G401 (cell line): ENCODE results near the gene SLC14A1. TPM values are rescaled to one million over a fixed set of nuclear protein-coding genes. Genes with fewer than 3 reads are reported as not detected.
A peak's percentile ranks its signal among the peaks of the same experiment; 100 is the strongest.
"Not testable (repeated sequence)": the region's sequence is repeated elsewhere in the genome, so short reads cannot be mapped to it uniquely, and the experiment has no call there.

Source experiments
- DNase-seq: peaks from one replicate; pipeline ENCODE4 v3.0.0-alpha.2; 2015; ENCODE audit warnings: low spot score
- in situ Hi-C: cut with HindIII; loops from 2 replicates; pipeline ENCODE4 v1.10.0; 2016; ENCODE audit warnings: low sequenced_read_pairs, mixed read lengths
- total RNA-seq: library from RNA; depleted of rRNA; stranded (reverse); fragments of >200 nt; shearing (Covaris generic); gene quantifications from 2 replicates; pipeline ENCODE4 v1.2.3, GENCODE V29; 2014

Gene SLC14A1
- total RNA-seq, 1 experiment from 2014 or later, result not detected

DNA sequence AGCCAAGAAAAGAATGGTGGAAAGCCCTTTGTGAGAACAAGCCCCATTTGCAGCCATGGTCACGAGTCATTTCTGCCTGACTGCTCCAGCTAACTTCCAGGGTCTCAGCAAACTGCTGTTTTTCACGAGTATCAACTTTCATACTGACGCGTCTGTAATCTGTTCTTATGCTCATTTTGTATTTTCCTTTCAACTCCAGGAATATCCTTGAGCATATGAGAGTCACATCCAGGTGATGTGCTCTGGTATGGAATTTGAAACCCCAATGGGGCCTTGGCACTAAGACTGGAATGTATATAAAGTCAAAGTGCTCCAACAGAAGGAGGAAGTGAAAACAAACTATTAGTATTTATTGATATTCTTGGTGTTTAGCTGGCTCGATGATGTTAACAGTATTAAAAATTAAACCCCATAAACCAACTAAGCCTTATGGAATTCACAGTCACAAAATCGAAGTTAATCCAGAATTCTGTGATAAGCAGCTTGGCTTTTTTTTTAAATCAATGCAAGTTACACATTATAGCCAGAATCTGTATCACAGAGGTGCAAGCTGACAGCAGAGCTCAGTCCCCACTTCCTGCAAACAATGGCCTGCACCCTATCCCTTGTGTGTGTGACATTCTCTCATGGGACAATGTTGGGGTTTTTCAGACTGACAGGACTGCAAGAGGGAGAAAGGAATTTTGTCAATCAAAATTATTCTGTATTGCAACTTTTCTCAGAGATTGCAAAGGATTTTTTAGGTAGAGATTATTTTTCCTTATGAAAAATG is 26.1 kb downstream of the SLC14A1 start:
- no peak for DNase-seq
- in situ Hi-C loops, result no loop called here

DNA sequence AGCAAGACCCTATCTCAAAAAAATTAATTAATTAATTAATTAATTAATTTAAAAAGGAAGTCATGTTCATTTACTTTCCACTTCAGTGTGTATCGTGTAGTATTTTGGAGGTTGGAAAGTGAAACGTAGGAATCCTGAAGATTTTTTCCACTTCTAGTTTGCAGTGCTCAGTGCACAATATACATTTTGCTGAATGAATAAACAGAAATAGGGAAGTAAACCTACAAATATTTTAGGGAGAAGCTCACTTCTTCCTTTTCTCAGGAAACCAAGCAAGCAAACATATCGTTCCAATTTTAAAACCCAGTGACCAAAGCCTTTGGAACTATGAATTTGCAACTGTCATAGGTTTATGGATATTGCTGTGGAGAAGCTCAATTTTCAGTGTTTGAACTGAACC is 27.8 kb downstream of the SLC14A1 start:
- DNase-seq, result no peak
- in situ Hi-C loops, result no loop called here

DNA sequence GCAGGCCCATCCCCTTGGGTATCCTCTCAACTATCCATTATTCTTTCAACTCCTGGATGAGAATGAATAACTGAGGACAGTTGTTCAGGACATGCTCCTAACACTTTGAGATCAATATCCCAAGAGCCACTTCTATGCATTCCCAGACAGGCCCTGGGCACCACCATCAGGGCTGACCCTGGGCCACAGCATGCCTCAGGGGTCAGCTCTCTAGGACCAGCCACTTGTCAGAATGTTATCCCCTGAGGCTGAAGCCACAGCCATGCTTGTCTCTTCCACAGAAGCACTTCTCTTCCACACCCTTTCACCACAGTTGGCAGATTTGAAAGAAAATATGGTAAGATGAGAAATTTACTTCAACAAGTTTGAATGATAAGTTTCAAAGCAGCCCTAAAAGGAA is 28.7 kb downstream of the SLC14A1 start:
- no peak for DNase-seq
- in situ Hi-C loops, result no loop called here

DNA sequence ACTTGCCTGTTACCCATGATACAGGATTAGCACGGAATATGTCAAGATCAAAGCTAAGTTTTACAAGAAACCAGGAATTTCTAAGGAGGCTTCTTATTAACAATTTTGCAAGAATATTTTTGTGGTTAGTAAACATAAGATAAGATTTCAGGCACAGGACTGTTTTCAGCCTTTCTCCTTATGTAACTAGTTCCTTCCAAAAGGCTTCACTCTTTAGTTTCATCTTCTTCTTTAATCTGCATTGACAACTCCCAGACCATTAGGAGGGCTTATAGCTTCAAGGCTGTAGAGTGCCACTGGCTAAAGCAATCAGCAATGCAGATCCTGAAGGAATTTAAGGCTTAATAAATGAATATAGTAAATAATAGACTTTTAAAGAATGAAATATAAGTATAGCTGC is 29.3 kb downstream of the SLC14A1 start:
- in situ Hi-C loops, result no loop called here

DNA sequence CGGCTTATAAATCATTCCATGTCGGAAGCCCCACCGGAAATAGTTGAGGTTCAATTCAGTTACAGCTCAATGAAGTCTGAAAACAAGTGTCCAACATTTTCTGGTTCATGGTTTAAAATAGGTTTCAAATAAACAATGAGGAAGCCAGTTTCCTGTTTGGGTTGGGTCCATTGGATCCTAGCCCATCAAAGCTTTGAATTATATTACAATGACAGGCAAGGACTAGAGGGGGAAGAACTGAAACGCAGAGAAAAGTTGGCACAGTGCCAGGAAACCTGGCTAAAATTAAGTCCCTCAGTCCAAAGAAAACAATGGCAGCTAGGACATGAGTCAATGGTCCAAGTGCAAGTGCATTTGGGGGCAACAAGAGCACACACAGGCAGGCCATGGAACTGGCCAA is 32.0 kb downstream of the SLC14A1 start:
- in situ Hi-C loops, result no loop called here
- peak; percentile 8 for DNase-seq

More for the DNA sequence above, 29.3 kb downstream of the SLC14A1 start:
- DNase-seq, result no peak

DNA sequence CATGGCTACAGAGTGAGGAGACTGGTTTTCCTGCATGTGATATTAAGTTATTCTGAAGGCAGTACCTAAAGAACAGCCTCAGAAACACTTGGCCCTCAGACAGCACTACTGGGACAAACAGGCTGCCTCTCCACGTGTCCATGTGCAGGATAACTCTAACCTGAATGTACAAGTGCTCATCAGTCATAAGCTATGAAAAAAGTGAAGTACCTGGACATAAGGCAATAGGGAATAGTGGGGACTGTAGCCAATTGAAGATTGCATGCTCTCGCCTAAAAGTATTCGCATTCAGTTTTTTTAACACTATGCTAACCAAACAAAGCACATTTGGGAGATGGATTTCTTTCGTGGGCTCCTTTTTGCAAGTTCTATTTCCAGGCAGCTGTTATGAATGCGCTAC is 33.0 kb downstream of the SLC14A1 start:
- DNase-seq, result no peak
- in situ Hi-C loops, result no loop called here

DNA sequence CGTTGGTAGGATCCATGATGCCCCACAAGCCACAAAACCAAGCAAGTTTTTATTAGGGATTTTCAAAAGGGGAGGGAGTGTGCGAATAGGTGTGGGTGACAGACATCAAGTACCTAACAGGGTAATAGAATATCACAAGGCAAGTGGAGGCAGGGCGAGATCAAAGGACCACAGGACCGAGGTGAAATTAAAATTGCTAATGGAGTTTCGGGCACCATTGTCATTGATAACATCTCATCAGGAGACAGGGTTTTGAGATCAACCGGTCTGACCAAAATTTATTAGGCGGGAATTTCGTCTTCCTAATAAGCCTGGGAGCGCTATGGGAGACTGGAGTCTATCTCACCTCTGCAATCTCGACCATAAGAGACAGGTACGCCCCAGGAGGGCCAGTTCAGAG is 33.7 kb downstream of the SLC14A1 start:
- in situ Hi-C loops, DNase-seq: not testable (repeated sequence)

DNA sequence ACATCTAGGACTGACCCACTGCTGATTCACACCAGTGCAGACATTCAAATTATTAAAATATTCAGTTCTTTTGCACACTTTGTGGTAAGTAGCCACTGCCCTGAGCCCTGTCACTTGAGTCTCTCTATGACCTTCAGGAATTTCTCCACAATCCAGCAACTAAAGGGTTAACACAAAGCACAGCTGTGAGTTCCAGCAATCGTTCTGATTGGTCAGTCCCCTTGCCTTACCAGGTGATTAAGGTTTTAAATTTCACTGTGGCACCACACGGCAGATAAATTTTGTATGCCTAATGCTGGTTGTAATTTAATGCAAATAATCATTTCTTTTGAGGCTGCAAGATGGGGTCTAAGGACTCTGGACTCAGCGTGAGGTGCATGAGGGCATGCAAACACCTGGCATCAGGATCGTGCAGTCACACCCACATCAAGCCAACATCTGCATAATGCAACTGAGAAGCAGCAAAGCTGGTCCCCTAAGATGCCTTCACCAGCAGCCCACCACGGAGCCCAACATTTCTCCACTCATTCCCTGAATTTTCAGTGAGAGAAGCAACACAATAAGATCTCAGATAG is 36.6 kb downstream of the SLC14A1 start:
- no peak for DNase-seq
- in situ Hi-C loops, result no loop called here

DNA sequence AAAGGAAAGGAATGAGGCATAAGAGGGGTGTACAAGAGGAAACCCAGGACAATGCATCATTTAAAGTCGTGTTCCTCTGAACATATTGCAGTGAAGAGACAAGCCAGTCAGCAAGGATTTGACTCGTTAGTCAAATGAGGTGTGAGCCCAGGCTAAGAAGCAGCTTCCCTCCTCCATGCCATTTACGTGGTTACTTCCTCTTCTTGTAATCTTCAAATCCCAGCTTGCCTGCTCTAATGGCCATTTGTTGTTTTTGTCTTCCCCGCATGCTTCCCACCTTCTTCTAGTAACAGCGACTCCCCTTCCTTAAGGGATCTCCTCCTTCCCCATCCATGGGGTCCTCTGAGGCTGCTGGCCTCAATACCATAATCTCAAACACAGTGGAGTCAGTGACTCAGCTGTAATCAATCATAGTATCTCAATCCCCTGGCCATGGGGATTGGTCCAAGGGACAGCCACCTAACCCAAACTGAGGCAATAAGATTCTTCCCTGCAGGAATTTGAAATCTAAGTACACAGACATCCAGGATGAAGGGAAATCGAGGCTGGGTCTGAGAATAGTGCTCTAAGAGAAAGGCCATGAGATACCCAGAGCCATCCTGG is 37.6 kb downstream of the SLC14A1 start:
- DNase-seq, result no peak
- in situ Hi-C loops, result no loop called here

DNA sequence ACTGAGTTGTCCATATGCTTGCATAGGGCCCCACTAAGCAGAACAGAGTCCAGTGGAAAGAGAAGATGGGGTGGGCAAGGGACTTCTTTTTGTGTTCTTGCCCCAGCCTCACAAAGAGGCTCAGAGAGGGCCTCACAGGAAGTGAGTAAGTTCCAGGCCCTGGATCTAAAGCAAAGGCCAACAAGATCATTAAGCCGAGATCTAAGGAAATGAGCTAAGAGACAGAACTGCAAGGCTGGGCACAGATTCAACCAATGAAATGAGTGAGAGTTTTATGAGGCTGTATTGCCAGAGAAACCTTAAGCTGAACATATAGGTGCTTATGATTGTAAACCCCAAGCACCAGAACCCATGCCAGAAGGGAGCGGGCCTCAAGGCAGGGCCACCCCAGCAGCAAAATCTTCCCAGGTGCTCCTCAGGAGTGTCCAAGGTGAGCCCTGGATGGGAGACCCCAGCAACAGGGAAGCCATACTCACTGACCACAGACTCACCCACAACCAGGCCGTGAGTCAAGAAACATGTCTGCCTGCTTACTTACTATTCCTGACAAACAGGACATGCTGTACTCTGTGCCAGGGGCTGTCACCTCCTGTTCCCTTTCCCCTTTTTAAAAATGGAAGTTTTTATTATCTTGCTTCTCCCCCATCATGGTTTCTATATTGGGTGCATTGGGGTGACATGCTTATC is 40.2 kb downstream of the SLC14A1 start:
- in situ Hi-C loops, result no loop called here
- DNase-seq, result no peak

DNA sequence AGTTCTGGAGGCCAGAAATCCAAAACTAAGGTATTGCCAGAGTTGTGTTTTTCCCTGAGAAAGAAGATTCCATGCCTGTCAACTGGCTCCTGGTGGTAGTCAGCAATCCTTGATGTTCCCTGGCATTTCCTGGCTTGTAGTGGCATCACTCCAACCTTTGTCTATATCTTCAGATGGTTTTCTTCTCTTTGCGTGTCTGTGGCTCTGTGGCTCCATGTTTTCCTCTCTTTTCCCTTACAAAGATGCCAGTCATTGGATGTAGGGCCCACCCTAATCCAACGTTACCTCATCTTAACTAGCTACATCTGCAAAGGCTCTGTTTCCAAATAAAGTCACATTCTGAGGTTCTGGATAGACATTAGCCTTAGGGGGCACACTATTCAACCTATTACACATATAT is 41.8 kb downstream of the SLC14A1 start:
- in situ Hi-C loops, result no loop called here
- no peak for DNase-seq

DNA sequence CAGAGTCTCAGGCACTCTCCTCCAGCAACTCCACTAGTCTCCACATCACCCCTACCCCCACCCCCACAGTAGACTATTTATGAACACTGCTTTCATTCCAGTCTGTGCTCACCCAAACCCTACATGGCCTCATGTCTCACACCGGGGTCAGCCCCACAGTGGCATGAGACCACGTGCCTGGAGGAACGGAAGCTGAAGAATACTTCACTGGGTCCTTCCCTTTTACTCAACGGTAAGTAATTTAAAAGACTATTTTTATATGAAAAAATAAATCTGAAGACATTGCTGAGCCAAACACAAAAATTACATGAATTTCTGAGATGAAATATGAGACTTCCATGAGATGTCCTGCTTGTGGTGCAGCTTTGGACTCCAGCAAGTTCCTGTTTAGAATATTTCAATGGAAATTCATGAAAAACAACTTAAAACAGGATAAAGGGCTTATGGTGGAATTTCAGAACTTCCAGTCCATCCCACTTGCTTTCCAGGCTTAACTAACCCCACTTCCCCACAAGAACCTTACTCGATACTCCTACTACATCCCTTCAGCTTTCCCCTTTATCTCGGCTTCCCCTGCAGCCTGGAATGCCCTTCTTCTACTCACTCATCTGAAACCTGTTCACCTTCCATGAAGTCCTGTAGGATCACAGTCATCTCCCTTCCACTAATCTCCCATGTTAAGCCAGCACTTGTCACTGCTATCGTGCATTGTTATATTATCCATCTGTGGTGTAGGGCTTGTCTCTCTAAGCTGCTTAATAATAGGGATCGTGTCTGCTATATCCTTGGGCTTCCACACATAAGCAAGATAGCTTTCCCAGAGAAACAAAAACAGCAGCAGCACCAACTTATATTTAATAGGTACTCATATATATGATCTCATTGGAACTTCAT is 47.9 kb downstream of the SLC14A1 start:
- DNase-seq, result no peak
- in situ Hi-C loops, result no loop called here

DNA sequence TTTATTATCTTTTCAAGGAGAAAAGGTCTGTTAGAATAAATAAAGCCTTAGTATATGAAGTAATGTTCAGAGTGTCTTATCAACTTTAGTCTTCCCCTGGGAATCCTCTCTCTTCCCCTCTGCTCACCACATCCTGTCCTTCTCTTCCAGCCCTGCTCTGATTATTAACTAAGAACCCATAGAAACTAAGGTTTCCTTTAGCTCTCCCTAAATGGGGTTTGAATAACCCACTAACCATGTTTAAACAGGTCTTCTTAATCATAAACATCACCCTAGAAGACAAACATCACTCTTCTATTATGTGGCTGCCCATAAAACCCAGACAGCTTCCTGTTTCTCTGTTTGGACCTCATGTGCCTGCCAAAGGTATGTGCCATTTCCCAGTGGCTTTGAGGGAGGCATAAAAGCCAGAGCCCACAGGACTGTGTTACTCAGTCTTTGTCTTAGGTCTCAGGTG is 50.1 kb downstream of the SLC14A1 start:
- DNase-seq, result no peak
- in situ Hi-C loops, result no loop called here

DNA sequence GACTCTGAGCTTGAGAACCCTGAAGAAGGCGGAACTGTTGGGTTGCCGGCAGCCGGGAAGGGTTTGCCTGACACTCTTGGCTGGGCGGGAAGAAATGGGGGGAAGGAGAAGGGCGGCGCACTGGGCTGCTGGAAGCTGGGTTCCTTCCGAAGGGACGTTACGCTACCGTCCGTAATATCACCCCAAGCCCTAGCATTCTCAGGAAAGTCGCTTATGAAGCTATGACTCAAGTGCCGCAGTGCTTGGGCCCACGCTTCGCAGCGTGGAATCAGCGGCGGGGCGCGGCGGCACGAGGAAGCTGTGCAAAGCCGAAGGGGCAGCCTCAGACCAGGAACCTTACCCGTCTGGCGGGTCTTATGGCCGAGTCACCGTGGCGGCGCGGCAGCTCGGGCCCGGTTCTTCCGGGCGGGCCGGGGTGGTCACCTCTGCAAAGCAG is 51.3 kb downstream of the SLC14A1 start:
- in situ Hi-C loops, result no loop called here

DNA sequence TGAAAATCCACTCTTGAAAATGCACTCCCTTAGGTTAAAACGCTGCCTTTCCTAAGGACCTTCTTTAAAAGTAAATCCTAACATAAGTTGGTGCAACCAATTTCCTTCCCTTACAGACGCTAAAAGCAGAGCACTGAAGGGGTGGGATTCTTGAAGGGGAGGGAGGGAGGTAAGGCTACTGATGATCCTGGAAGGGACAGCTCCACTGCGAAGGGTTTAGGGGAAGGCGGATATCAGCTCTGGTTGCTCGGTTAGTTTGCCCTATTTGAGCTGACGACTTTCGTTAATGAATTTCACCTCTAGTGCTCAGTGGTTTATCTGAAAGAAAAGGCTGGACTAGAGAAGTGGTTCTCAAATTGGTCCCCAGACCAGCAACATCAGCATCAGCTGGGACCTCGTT is 51.8 kb downstream of the SLC14A1 start:
- in situ Hi-C loops, result no loop called here
- no peak for DNase-seq

More for the DNA sequence above, 51.3 kb downstream of the SLC14A1 start:
- peak; percentile 64 for DNase-seq

DNA sequence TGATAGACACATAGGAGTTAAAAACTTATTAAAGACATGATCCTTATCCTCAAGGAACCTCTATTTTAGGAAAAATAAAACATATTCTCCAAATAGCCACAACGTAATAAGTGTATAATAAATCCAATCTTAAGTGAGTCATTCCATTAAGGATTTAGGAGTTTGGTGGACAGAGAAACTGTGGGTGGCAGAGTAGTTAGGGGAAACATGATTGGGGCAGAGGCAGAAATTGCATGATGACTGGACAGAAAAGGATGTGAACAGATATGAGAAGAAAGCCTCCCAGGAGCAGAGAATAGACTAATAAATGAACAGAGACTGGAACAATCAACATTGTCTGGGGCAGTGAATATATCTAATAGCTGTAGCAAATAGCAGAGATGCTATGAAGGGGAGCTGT is 53.4 kb downstream of the SLC14A1 start:
- in situ Hi-C loops, result no loop called here

DNA sequence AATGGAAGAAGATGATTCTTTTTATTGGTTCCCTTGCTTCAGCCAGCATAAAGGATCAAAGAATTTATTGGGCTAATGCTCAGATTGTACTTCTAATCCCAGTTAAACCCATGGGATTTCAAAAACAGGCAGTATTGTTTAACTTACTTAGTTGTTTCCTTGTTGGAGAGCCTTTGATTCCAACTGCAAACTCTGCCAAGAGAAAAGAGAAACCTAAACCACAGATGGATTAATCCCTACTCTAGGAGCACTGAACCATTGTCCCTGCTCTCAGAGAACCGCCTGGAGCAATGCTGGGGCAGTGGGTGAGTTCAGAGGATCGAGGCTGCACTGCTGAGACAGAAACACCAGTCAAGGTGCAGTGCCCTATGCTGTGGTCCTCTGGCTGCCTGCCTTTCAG is 56.6 kb downstream of the SLC14A1 start:
- no peak for DNase-seq
- in situ Hi-C loops, result no loop called here

More for the DNA sequence above, 53.4 kb downstream of the SLC14A1 start:
- DNase-seq, result no peak

DNA sequence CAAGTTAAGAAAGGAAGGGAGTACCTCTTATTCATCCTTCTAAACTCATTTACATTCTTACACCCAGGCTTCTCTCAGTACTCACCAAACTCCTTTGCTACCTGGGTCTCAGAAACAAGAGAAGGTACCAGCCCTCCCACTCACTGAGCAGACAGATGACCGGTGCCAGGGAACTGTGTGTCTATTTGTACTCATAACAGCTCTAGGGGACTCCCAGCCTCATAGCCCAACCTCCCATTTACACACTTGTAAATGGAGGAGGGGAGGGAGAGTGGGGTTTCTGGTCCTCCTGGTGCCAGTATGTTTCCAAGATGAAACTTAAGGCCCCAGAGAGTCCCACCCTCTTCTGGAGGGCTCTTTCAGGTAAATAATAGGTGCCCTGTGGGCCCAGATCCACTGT is 58.7 kb downstream of the SLC14A1 start:
- in situ Hi-C loops, result no loop called here
- no peak for DNase-seq
